NCI-H146 (cell line): Measurements from ENCODE around the gene SLC9C1.
"Not testable (repeated sequence)": the region's sequence is repeated elsewhere in the genome, so short reads cannot be mapped to it uniquely, and the experiment has no call there.

Source experiments
- DNase-seq: peaks from one replicate; lab custom pipeline; 2025; lab: John Stamatoyannopoulos, UW

The SLC9C1 gene

DNA sequence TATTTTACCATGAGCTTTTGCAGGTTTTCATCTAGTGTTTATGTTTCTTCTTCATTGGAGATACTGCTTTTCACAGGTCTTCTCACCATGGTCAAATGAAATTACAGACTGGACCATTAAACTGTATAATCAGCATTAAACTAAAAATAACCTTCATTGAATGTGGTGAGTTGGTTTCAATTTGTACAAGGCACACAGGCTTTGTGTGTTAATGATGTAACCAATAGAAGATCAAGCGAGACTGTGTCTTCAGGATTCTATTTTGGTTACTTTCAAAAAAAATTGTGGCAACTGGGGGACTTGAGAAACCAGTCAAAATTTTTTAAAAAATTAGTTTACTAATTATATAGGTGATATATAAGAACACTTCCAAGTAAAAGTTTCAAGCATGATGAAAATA, 106.7 kb downstream of the SLC9C1 start:
- no peak for DNase-seq

GRCh38 chr3:112185423-112186035, 108.5 kb downstream of the SLC9C1 start:
- not testable (repeated sequence) for DNase-seq

GRCh38 chr3:112175646-112176045, 118.4 kb downstream of the SLC9C1 start:
- no peak for DNase-seq

- DNase-seq, result no peak
Observed at GRCh38 chr3:112175037-112175436, 119.0 kb downstream of the SLC9C1 start.

- no peak for DNase-seq
Observed at GRCh38 chr3:112171144-112171543, 122.9 kb downstream of the SLC9C1 start.

- DNase-seq, result no peak
Observed at GRCh38 chr3:112170046-112170445, 124.0 kb downstream of the SLC9C1 start.

GRCh38 chr3:112167758-112168157, 126.3 kb downstream of the SLC9C1 start:
- no peak for DNase-seq

DNA sequence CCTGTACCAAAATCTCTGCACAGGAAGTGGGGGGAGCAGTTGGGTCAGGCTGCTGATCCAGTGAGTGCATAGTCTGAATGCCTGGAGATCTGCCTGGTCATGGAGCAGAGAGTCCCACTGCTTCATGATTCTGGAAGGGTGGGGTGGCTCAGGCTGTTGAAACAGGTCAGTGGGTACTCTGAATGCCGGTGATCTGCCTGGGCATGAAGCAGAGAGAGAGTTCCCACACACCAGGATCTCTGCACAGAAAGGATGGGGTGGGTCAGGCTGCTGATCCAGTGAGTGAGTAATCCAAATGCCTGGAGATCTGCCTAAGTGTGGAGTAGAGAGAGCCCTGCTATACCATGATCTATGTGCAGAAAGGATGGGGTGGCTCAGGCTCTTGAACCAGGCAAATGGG, 144.9 kb downstream of the SLC9C1 start:
- no peak for DNase-seq

- DNase-seq, result no peak
Observed at GRCh38 chr3:112143689-112144088, 150.3 kb downstream of the SLC9C1 start.

DNA sequence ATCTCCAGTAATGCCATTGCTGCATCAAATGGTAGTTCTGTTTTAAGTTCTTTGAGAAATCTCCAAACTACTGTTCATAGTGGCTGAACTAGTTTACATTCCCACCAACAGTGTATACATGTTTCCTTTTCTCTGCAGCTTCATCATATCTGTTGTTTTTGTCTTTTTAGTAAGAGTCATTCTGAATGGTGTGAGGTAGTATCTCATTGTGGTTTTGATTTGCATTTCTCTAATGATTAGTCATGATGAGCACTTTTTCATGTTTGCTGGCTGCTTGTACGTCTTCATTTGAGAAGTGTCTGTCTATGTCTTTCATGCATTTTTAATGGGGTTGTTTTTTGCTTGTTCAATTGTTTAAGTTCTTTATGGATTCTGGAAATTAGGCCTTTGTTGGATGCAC, 150.8 kb downstream of the SLC9C1 start:
- DNase-seq, result no peak

DNA sequence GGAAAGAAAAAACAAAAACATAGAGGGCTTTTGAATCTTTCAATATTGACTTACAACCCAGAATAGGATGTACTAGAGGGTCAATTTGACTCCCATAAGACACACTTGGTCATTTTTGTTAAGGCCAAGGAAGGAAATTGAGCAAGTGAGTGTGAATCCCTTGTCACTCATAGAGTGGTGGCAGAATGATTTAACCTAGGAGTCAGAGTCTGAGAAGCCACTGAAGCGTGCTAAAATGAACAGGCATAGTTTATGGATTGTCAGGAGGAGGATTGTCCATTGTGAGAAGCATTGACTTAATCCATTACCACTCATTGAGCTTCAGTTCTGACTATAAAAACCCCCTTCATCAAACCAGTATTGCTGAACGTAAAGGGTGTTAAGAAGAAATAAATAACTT, 152.7 kb downstream of the SLC9C1 start:
- DNase-seq, result no peak

GRCh38 chr3:112140584-112140983, 153.4 kb downstream of the SLC9C1 start:
- no peak for DNase-seq

DNA sequence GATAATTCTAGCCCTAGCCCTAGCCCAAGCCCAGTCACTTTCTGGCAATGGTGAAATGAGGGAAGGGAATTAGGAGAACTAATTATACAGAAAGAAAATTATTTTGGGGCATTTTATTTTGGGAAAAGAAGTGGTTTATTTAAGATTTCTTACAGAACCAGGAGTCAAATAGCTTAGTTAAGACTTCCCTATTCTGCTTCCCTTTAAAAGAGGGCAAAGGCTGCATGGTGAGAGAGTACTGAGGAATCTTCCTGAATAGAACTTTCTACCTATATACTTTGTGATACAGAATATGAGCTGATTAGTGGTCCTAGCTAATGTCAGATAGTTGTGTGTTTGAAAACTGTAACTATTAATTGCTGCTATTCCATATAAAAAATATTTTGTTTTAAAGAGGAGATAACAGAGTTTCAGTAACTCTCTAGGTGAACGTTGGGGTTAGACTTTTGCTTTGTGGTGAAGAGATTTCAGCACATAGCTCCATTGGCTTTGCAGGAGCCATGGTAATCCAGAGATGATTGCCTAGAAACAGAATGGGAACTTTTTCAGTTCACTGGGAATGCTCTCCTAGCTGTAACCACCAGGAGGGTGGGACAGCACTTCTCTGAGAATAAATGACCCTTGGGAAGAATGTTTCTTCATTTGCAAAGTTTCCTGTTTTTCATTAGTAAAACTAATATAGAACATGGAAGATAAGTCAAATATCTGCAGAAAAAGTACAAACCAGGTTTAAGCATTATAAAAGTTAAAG, 155.6 kb downstream of the SLC9C1 start:
- DNase-seq, result no peak

DNA sequence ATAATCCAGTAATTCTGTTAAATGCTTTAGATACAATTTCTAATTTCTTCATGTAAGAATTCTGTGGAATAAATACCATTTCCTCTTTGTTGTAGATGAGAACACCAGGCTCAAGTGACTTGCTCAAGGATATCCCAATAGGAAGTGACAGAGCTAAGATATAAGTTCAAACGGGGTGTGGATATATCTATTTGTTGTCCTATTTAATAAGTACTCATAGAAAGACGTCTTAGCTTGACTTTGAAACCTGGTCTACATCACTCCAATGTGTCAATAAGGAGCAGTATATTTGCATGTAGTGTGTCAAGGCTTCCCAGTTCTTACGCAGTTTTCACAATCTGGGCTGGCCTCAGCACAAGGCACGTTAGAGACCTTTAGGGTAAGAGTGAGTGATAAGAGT, 156.2 kb downstream of the SLC9C1 start:
- DNase-seq, result no peak

DNA sequence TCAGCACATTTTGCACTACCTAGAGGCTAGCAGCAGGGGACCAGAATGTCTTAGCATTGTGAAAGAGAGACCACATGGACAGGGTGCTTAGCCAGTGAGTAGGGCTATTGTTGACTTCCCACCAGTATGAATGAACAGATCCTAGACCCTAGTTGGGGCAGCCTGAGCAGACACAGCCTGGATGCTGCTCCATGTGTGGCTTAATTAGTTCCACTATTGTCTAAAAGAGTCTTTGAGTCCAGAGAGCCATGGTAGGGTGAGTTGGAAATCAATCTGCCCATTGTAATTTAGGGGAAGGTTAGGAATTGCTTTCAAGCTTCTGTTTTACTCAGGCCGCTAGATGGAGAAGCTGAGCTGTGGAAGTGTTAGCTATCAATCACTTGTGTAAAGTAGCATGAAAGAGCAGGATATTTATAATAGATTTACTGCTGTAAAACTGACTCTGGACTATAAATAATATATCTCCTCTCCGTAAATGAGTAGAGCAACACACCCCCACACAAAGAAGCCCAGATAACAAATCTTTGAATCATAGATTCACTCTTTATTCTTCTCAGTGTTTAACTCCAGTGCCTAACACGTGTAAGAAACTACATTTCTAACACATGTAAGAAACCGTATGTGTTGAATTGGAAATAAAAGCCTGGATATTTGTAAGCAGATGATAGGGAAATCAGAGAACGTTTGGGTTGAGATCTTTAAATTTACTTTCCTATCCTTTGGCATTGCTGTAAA, 156.9 kb downstream of the SLC9C1 start:
- peak; percentile 65 for DNase-seq

- no peak for DNase-seq
Observed at GRCh38 chr3:112136046-112136445, 158.0 kb downstream of the SLC9C1 start.

GRCh38 chr3:112134335-112135124, 159.5 kb downstream of the SLC9C1 start:
- DNase-seq, result no peak

- DNase-seq, result no peak
Observed at GRCh38 chr3:112133626-112134334, 160.2 kb downstream of the SLC9C1 start.

DNA sequence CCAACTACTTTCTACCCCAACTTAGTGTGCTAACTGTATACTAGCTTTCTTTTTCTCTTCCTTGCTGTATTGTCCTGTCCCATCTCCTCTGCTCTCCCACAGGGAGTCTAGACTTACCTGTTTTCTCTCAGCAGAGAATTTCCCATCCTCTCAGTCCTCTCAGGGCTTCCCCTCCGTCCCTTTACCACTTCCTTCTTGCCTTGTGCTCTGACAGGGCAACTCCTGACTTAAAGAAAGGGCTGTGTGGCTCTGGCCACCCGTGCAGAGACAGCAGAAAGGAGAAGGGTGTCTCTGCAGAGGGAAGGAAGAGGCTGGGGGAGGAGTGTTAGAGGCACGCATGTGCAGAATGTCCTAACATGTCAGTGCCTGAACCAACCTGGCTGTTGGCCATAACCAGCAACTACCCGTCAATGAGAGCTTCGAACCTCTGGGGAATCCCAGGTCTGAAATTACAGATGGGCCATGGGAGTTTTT, 161.0 kb downstream of the SLC9C1 start, which contains the start of gene GCSAM:
Gene GCSAM, minus strand, starts transcription at position 274 of the 474 bp plus-strand sequence. Its CDS starts 128 bp downstream, at position 146.
- no peak for DNase-seq

DNA sequence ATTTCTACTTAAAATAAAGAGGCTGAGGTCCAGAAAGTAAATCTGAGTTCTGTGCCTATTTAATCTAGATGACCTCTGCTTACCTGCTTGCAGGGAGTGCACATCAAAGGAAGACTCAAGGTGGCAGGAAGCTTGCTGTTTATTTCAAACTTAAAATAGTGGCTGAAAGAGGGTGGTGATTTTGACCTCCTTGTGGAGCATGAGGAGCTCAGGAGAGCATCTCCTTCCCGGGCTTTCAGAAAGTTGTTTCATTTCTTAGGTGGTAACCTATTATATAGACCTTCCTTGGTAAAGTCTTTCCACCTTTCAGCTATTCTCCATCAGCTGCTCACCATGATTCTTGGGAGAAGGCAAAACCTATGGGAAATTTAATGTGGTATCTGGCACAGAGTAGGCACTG, 161.5 kb downstream of the SLC9C1 start:
- no peak for DNase-seq

DNA sequence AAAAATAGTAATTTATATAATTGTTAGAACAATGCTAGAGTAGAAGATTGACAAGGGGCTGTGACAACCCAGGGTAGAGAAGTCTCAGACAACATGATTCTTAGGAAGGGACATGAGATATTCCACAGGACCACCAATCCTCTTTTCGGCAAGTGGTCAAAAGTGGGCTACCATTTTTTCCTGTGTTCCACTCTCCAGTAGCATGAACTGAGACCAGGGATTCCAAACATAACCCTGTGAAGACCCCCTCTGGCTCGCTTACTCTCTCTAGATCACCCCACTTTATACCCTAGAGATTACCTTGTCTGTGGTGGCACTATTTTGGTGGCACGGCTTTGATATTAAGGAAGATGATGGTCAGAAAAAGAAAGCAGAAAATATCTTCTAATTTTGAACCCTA, 161.9 kb downstream of the SLC9C1 start:
- DNase-seq, result no peak
